Measurements from ENCODE around the gene ARAP2.

ARAP2 gene

GRCh38 chr4:36220776-36221175 is 23.5 kb downstream of the ARAP2 start:
- DNase-seq (ENCODE audit: low spot score) = no peak

- no peak for DNase-seq (ENCODE audit: low spot score)
Observed at GRCh38 chr4:36218121-36218520, 26.2 kb downstream of the ARAP2 start.

GRCh38 chr4:36215627-36216026 is 28.7 kb downstream of the ARAP2 start:
- DNase-seq (ENCODE audit: low spot score) = no peak

- peak; percentile 19 for DNase-seq (ENCODE audit: low spot score)
Observed at GRCh38 chr4:36214735-36215485, 29.4 kb downstream of the ARAP2 start.

GRCh38 chr4:36213977-36214376 is 30.3 kb downstream of the ARAP2 start:
- no peak for DNase-seq (ENCODE audit: low spot score)

- DNase-seq (ENCODE audit: low spot score) = no peak
Observed at GRCh38 chr4:36211084-36211483, 33.2 kb downstream of the ARAP2 start.

GRCh38 chr4:36209941-36210649 is 34.2 kb downstream of the ARAP2 start:
- DNase-seq (ENCODE audit: low spot score) = peak; percentile 50

- DNase-seq (ENCODE audit: low spot score) = peak; percentile 60
Observed at GRCh38 chr4:36208893-36209473, 35.3 kb downstream of the ARAP2 start.

GRCh38 chr4:36207831-36208520 is 36.3 kb downstream of the ARAP2 start:
- DNase-seq (ENCODE audit: low spot score) = no peak

GRCh38 chr4:36207367-36207766 is 36.9 kb downstream of the ARAP2 start:
- DNase-seq (ENCODE audit: low spot score) = no peak

- DNase-seq (ENCODE audit: low spot score) = no peak
Observed at GRCh38 chr4:36206603-36207311, 37.6 kb downstream of the ARAP2 start.

- no peak for DNase-seq (ENCODE audit: low spot score)
Observed at GRCh38 chr4:36206012-36206411, 38.3 kb downstream of the ARAP2 start.

- no peak for DNase-seq (ENCODE audit: low spot score)
Observed at GRCh38 chr4:36198861-36199260, 45.5 kb downstream of the ARAP2 start.

- no peak for DNase-seq (ENCODE audit: low spot score)
Observed at GRCh38 chr4:36198068-36198808, 46.1 kb downstream of the ARAP2 start.

GRCh38 chr4:36197501-36197900 is 46.8 kb downstream of the ARAP2 start:
- DNase-seq (ENCODE audit: low spot score) = no peak

GRCh38 chr4:36196145-36196913 is 48.0 kb downstream of the ARAP2 start:
- DNase-seq (ENCODE audit: low spot score) = no peak

- DNase-seq (ENCODE audit: low spot score) = no peak
Observed at GRCh38 chr4:36192922-36193321, 51.4 kb downstream of the ARAP2 start.

- DNase-seq (ENCODE audit: low spot score) = peak; percentile 47
Observed at GRCh38 chr4:36189511-36190226, 54.6 kb downstream of the ARAP2 start.

GRCh38 chr4:36187723-36188333 is 56.5 kb downstream of the ARAP2 start:
- peak; percentile 17 for DNase-seq (ENCODE audit: low spot score)
